ENCODE data around the gene ANKRD28. TPM values are rescaled to one million over a fixed set of nuclear protein-coding genes. Genes with fewer than 3 reads are reported as not detected.
"Not testable (repeated sequence)": the region's sequence is repeated elsewhere in the genome, so short reads cannot be mapped to it uniquely, and the experiment has no call there.

ANKRD28 gene
- total RNA-seq, 4 donors from 2014 or later: 25.7 to 44.7 (median 40.9) TPM

GRCh38 chr3:15819576-15819975 is 21.8 kb upstream of the ANKRD28 start:
- TF ChIP-seq CTCF (IDR thresholded peaks at IDR 0.05) (no peak), POLR2A (IDR thresholded peaks at IDR 0.05) (no peak)
- no peak overlapping the region for H3K4me3 ChIP-seq (ENCODE audit: low read depth, poor library complexity, severe bottlenecking)
- intact Hi-C loops (cut with DNase I; ENCODE audit: low total_unique reads): loop anchor here (10.0 kb wide), 1 partner anchor 425 kb away; no protein-coding TSS in a partner anchor
- DNase-seq (ENCODE audit: low spot score in 2 of 2): no peak

- no peak for DNase-seq (ENCODE audit: low spot score in 2 of 2)
- intact Hi-C loops (cut with DNase I; ENCODE audit: low total_unique reads): loop anchor here (10.0 kb wide), 1 partner anchor 426 kb away; no protein-coding TSS in a partner anchor
- 94 to 97% methylated on average over 2 of the region's 2 CpGs for WGBS, 2 donors
- TF ChIP-seq CTCF (IDR thresholded peaks at IDR 0.05) (no peak), POLR2A (IDR thresholded peaks at IDR 0.05) (no peak)
- H3K4me3 ChIP-seq (ENCODE audit: low read depth, poor library complexity, severe bottlenecking): no peak overlapping the region
Measured at GRCh38 chr3:15819043-15819442, 21.3 kb upstream of the ANKRD28 start.

- WGBS, 2 donors: 20 to 23% methylated on average over 4 of the region's 4 CpGs
- no peak for DNase-seq (ENCODE audit: low spot score in 2 of 2)
Measured at GRCh38 chr3:15815696-15816095, 17.9 kb upstream of the ANKRD28 start.

GRCh38 chr3:15813079-15813478 is 15.3 kb upstream of the ANKRD28 start:
- DNase-seq (ENCODE audit: low spot score in 2 of 2): not testable (repeated sequence)
- intact Hi-C loops (cut with DNase I; ENCODE audit: low total_unique reads): loop anchor here (10.0 kb wide), 1 partner anchor 432 kb away; no protein-coding TSS in a partner anchor
- 92 to 95% methylated on average over 5 of the region's 5 CpGs for WGBS, 2 donors

More at GRCh38 chr3:15815696-15816095, 17.9 kb upstream of the ANKRD28 start:
- intact Hi-C loops (cut with DNase I; ENCODE audit: low total_unique reads): loop anchor here (10.0 kb wide), 1 partner anchor 429 kb away; no protein-coding TSS in a partner anchor
- H3K4me3 ChIP-seq (ENCODE audit: low read depth, poor library complexity, severe bottlenecking): no peak overlapping the region
- no peak for TF ChIP-seq POLR2A (IDR thresholded peaks at IDR 0.05)
- TF ChIP-seq CTCF (IDR thresholded peaks at IDR 0.05): no peak

GRCh38 chr3:15812183-15812582 is 14.4 kb upstream of the ANKRD28 start:
- TF ChIP-seq POLR2A (IDR thresholded peaks at IDR 0.05): no peak
- no peak for TF ChIP-seq CTCF (IDR thresholded peaks at IDR 0.05)
- H3K4me3 ChIP-seq (ENCODE audit: low read depth, poor library complexity, severe bottlenecking): no peak overlapping the region
- no peak for DNase-seq (ENCODE audit: low spot score in 2 of 2)
- 83 to 100% methylated on average over 1 of the region's 1 CpG for WGBS, 2 donors
- intact Hi-C loops (cut with DNase I; ENCODE audit: low total_unique reads): loop anchor here (10.0 kb wide), 1 partner anchor 433 kb away; no protein-coding TSS in a partner anchor

More at GRCh38 chr3:15813079-15813478, 15.3 kb upstream of the ANKRD28 start:
- H3K4me3 ChIP-seq (ENCODE audit: low read depth, poor library complexity, severe bottlenecking): not testable (repeated sequence)

- no peak overlapping the region for H3K4me3 ChIP-seq (ENCODE audit: low read depth, poor library complexity, severe bottlenecking)
- TF ChIP-seq CTCF (IDR thresholded peaks at IDR 0.05) (no peak), POLR2A (IDR thresholded peaks at IDR 0.05) (no peak)
- no peak for DNase-seq (ENCODE audit: low spot score in 2 of 2)
- intact Hi-C loops (cut with DNase I; ENCODE audit: low total_unique reads): loop anchor here (10.0 kb wide), 1 partner anchor 434 kb away; no protein-coding TSS in a partner anchor
Measured at GRCh38 chr3:15810702-15811101, 12.9 kb upstream of the ANKRD28 start.
